ENCODE data around the gene UROS. TPM values are rescaled to one million over a fixed set of nuclear protein-coding genes. Genes with fewer than 3 reads are reported as not detected.

UROS gene
- total RNA-seq, 2 donors from 2014 or later, result 19.9 to 30.2 TPM

GRCh38 chr10:125775491-125776106, 47.5 kb downstream of the UROS start, which contains the start of gene MMP21:
TSS of gene MMP21 (minus strand) at chr10:125775821. CDS start at chr10:125775821, 0 bp downstream.
- intact Hi-C loops (cut with DNase I), result no loop called here
- no peak for TF ChIP-seq CTCF (IDR thresholded peaks at IDR 0.05)
- H3K36me3 ChIP-seq, result no peaks in the 10 kb centered on the region

GRCh38 chr10:125774581-125775191, 48.4 kb downstream of the UROS start:
- no peaks in the 10 kb centered on the region for H3K36me3 ChIP-seq
- intact Hi-C loops (cut with DNase I), result no loop called here
- H3K4me1 ChIP-seq, result no peaks in the 10 kb centered on the region
- H3K9ac ChIP-seq (ENCODE audit: low read depth in 2 of 2, low read length in 2 of 2), result no peak overlapping the region
- H3K9me3 ChIP-seq, result no peaks in the 10 kb centered on the region
- H3K27me3 ChIP-seq, result no peaks in the 10 kb centered on the region
- no peak for DNase-seq
- TF ChIP-seq CTCF (IDR thresholded peaks at IDR 0.05), result no peak
- H3K4me3 ChIP-seq, result no peak overlapping the region
- H3K27ac ChIP-seq, result no peak overlapping the region

More at GRCh38 chr10:125775491-125776106, 47.5 kb downstream of the UROS start, which contains the start of gene MMP21:
- DNase-seq, result no peak
- Histone ChIP-seq H3K9ac (ENCODE audit: low read depth in 2 of 2, low read length in 2 of 2) (no peak within 1 kb of the TSS), H3K27me3 (no peaks in the 10 kb centered on the region), H3K4me1 (no peaks in the 10 kb centered on the region), H3K4me3 (no peak within 1 kb of the TSS), H3K27ac (no peak within 1 kb of the TSS), H3K9me3 (no peaks in the 10 kb centered on the region)

GRCh38 chr10:125773687-125774543, 49.1 kb downstream of the UROS start:
- H3K9me3 ChIP-seq, result no peaks in the 10 kb centered on the region
- DNase-seq, result no peak
- H3K27ac ChIP-seq, result no peak overlapping the region
- intact Hi-C loops (cut with DNase I), result no loop called here
- no peaks in the 10 kb centered on the region for H3K4me1 ChIP-seq
- no peak overlapping the region for H3K9ac ChIP-seq (ENCODE audit: low read depth in 2 of 2, low read length in 2 of 2)
- H3K36me3 ChIP-seq, result no peaks in the 10 kb centered on the region
- no peaks in the 10 kb centered on the region for H3K27me3 ChIP-seq
- no peak overlapping the region for H3K4me3 ChIP-seq
- no peak for TF ChIP-seq CTCF (IDR thresholded peaks at IDR 0.05)

- intact Hi-C loops (cut with DNase I), result no loop called here
- no peak for DNase-seq
- Histone ChIP-seq H3K36me3 (no peaks in the 10 kb centered on the region), H3K9ac (ENCODE audit: low read depth in 2 of 2, low read length in 2 of 2) (no peak overlapping the region), H3K27me3 (no peaks in the 10 kb centered on the region), H3K4me1 (no peaks in the 10 kb centered on the region), H3K27ac (no peak overlapping the region), H3K4me3 (no peak overlapping the region), H3K9me3 (no peaks in the 10 kb centered on the region)
- no peak for TF ChIP-seq CTCF (IDR thresholded peaks at IDR 0.05)
Observed at GRCh38 chr10:125772864-125773180, 50.2 kb downstream of the UROS start.

GRCh38 chr10:125772112-125772863, 50.8 kb downstream of the UROS start:
- Histone ChIP-seq H3K27ac (no peak overlapping the region), H3K36me3 (no peaks in the 10 kb centered on the region), H3K4me3 (no peak overlapping the region), H3K9me3 (no peaks in the 10 kb centered on the region), H3K27me3 (no peaks in the 10 kb centered on the region), H3K9ac (ENCODE audit: low read depth in 2 of 2, low read length in 2 of 2) (no peak overlapping the region), H3K4me1 (no peaks in the 10 kb centered on the region)
- no peak for TF ChIP-seq CTCF (IDR thresholded peaks at IDR 0.05)
- no peak for DNase-seq
- intact Hi-C loops (cut with DNase I), result no loop called here

Measured in colonic mucosa (tissue), 4 donors.